ENCODE results near the gene LYZ.

The LYZ gene

DNA sequence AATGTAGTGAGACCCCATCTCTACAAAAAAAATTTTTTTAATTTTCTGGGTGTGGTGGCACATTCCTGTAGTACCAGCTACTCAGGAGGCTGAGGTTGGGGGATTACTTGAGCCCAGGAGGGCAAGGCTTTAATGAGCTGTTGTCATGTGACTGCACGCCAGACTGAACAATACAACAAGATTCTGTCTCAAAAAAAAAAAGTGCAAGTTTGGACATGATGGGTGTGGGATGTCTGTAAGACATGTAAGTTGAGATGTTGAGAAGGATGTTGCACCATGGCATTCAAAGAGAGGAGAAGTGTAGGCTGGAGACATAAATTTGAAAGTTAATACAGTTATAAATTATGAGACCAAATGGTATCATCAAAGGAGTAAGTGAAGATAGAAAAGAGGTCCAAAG is 34.9 kb downstream of the LYZ start:
- in situ Hi-C loops (cut with HindIII; ENCODE audit: low sequenced_read_pairs) = no loop called here

DNA sequence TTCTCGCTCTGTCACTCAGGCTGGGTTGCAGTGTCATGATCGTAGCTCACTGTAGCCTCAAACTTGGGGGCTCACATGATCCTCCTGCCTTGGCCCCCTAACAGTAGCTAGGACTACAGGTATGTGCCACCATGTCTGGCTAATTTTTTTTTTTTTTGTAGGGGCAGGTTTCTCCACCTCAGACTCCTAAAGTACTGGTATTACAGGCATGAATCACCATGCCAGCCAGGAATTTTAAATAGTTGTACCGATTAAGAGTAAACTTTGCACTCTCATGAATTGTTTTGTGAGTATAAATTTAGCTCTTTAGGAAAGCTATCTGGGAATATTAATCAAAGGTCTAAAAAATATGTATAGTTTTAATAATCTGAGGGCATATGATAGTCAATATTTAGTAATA is 36.9 kb downstream of the LYZ start:
- in situ Hi-C loops (cut with HindIII; ENCODE audit: low sequenced_read_pairs) = no loop called here

- in situ Hi-C loops (cut with HindIII; ENCODE audit: low sequenced_read_pairs) = no loop called here
Observed at GRCh38 chr12:69386921-69387320, 38.7 kb downstream of the LYZ start.

DNA sequence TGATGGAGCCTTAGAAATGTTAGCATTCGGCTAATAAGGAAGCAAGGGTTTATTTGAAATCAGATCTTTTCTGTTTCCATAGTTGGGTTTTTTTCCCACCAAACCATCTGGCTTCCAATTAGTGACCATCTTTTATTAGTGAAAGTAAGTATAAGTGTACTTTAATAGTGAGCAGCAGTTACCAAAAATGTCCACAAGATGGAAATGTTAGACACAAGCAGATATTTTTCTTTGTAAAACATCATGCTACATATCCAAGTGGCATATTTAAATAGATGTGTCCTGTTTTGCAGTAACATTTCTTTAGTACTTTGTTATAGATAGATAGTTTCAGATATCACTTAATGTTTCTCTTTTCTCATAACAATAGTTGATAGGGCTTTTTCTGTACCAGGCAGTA is 40.2 kb downstream of the LYZ start:
- in situ Hi-C loops (cut with HindIII; ENCODE audit: low sequenced_read_pairs) = no loop called here

GRCh38 chr12:69389831-69390230 is 41.6 kb downstream of the LYZ start:
- in situ Hi-C loops (cut with HindIII; ENCODE audit: low sequenced_read_pairs) = no loop called here

GRCh38 chr12:69392179-69392928 is 44.2 kb downstream of the LYZ start:
- in situ Hi-C loops (cut with HindIII; ENCODE audit: low sequenced_read_pairs) = no loop called here

GRCh38 chr12:69396041-69396440 is 47.9 kb downstream of the LYZ start:
- in situ Hi-C loops (cut with HindIII; ENCODE audit: low sequenced_read_pairs) = no loop called here

DNA sequence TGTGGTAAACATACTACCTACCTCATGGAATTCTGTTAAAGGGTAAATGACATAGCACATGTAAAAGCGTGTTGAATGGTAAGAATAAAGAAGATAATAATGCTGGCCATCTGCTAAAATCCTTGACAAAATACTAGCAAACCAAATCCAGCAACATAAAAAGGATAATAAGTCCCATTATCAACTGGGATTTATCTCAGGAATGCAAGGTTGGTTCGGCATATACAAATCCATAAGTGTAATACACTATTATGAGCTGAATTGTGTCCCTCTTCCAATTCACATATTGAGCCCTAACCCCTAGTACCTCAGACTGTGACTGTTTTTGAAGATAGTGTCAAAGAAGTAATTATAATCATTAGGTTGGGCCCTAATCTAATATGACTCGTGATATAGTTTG is 48.8 kb downstream of the LYZ start:
- in situ Hi-C loops (cut with HindIII; ENCODE audit: low sequenced_read_pairs) = no loop called here

- in situ Hi-C loops (cut with HindIII; ENCODE audit: low sequenced_read_pairs) = no loop called here
Observed at GRCh38 chr12:69397978-69398377, 49.8 kb downstream of the LYZ start.

GRCh38 chr12:69401940-69402339 is 53.8 kb downstream of the LYZ start:
- in situ Hi-C loops (cut with HindIII; ENCODE audit: low sequenced_read_pairs) = no loop called here
